ENCODE data around the gene AMFR. TPM values are rescaled to one million over a fixed set of nuclear protein-coding genes. Genes with fewer than 3 reads are reported as not detected.

The AMFR gene
- total RNA-seq, 1 donor from 2014 or later, result 65.4 TPM

DNA sequence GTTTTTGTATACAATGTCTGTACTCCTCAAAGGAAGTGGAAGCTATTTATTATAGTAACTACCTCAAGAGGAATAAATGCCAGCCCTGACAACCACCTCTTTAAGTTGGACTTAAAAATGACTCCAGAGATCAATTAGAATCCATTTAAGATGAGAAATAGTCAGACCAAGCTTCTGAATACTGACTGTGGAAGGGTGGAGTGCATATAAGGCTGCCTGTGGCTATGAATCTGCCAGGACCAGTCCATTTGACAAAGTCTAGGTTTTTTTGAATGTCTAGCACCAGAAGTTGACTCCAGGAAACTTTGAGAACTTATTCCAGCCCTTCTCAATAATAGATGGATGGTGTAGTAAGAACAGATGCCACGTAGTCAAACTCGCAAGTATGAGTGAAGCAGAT is 41.0 kb upstream of the AMFR start:
- TF ChIP-seq, protein P1, sequence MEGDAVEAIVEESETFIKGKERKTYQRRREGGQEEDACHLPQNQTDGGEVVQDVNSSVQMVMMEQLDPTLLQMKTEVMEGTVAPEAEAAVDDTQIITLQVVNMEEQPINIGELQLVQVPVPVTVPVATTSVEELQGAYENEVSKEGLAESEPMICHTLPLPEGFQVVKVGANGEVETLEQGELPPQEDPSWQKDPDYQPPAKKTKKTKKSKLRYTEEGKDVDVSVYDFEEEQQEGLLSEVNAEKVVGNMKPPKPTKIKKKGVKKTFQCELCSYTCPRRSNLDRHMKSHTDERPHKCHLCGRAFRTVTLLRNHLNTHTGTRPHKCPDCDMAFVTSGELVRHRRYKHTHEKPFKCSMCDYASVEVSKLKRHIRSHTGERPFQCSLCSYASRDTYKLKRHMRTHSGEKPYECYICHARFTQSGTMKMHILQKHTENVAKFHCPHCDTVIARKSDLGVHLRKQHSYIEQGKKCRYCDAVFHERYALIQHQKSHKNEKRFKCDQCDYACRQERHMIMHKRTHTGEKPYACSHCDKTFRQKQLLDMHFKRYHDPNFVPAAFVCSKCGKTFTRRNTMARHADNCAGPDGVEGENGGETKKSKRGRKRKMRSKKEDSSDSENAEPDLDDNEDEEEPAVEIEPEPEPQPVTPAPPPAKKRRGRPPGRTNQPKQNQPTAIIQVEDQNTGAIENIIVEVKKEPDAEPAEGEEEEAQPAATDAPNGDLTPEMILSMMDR (conservative IDR thresholded peaks at IDR 0.05), result no peak
- Mint-ChIP-seq H3K9me3 (no peaks in the 10 kb centered on the region), H3K4me3 (no peak overlapping the region), H3K4me1 (ENCODE audit: unreplicated experiment) (peaks cover 3% of the 10 kb centered on the region), H3K27ac (peak overlapping the region; percentile 24), H3K36me3 (peaks cover 45% of the 10 kb centered on the region), H3K27me3 (no peaks in the 10 kb centered on the region)
- DNase-seq (ENCODE audit: extremely low spot score, unreplicated experiment), result no peak

DNA sequence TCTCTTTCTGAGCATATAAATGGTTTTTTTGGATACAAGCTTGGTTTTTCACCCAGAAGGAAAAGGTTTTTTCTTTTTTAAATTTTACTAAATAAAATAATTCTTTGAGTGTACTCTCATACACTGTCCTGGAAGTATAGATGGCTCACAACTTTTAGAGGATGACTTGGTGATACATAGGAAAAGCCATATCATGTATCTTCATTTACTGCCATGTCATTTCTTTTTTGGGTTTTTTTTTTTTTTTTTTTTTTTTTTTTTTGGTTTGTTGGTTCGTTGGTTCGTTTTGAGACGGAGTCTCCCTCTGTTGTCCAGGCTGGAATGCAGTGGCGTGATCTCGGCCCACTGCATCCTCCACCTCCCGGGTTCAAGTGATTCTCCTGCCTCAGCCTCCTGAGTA is 37.8 kb upstream of the AMFR start:
- no peaks in the 10 kb centered on the region for H3K27me3 Mint-ChIP-seq
- no peak overlapping the region for H3K4me3 Mint-ChIP-seq
- DNase-seq (ENCODE audit: extremely low spot score, unreplicated experiment), result no peak
- H3K9me3 Mint-ChIP-seq, result no peaks in the 10 kb centered on the region
- peaks cover 37% of the 10 kb centered on the region for H3K36me3 Mint-ChIP-seq
- TF ChIP-seq, protein P1 (conservative IDR thresholded peaks at IDR 0.05), result no peak
- H3K27ac Mint-ChIP-seq, result no peak overlapping the region
- H3K4me1 Mint-ChIP-seq (ENCODE audit: unreplicated experiment), result no peaks in the 10 kb centered on the region

DNA sequence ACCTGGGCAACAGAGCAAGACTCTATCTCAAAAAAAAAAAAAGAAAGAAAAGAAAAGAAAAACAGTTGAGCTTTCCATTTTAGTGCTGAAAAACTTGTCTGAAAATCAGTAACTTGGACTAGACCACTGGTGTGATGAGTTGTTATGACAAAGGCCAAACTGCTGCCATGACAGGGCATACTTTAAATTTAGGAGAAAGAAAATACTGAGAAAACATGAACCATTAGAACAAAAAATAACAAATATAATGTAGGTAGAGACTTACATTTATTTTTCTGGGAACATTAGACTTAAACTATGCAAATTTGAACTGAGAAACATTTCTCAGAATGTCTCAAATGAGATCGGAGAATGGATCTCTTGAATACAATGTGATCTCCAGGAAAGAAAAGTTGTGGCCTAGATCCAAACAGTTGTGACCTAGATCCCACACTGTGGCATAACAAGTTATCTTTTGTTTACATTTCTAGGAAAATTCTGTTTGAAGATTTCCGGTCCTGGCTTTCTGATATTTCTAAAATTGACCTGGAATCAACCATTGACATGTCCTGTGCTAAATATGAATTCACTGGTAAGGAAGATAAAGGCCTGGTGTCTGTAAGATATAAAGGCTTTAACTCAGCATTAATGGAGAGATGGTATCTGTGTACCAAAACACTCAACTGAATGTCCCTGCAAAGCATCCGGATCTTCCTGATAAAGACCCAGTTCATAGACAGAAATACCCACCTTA is 36.9 kb upstream of the AMFR start:
- Mint-ChIP-seq H3K27me3 (no peaks in the 10 kb centered on the region), H3K9me3 (no peaks in the 10 kb centered on the region), H3K36me3 (peaks cover 39% of the 10 kb centered on the region), H3K4me1 (ENCODE audit: unreplicated experiment) (no peaks in the 10 kb centered on the region), H3K4me3 (no peak overlapping the region), H3K27ac (no peak overlapping the region)
- TF ChIP-seq, protein P1 (conservative IDR thresholded peaks at IDR 0.05), result no peak
- no peak for DNase-seq (ENCODE audit: extremely low spot score, unreplicated experiment)

DNA sequence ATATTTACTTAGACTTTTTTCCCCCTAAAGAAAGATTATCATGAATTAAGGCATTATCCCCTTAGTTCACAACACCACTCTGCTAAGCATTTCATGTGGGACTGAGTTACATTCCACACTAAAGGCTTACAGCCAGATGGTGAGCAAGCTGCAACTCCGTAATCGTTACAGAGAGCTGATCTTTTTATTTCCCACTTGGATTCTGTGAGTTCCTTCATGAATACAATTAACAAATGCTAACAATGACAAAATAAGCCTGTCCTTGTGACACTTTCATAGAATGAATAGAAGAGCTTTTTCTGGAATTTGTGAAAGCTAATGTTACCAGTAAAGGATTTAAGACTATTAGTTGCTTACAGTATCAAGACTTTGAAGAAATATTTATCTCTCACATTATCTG is 34.8 kb upstream of the AMFR start:
- TF ChIP-seq, protein P1 (conservative IDR thresholded peaks at IDR 0.05), result no peak
- Mint-ChIP-seq H3K27ac (no peak overlapping the region), H3K9me3 (no peaks in the 10 kb centered on the region), H3K4me3 (no peak overlapping the region), H3K27me3 (no peaks in the 10 kb centered on the region), H3K4me1 (ENCODE audit: unreplicated experiment) (no peaks in the 10 kb centered on the region), H3K36me3 (peaks cover 54% of the 10 kb centered on the region)
- DNase-seq (ENCODE audit: extremely low spot score, unreplicated experiment), result no peak

GRCh38 chr16:56457927-56458470 is 32.7 kb upstream of the AMFR start:
- H3K4me3 Mint-ChIP-seq, result peak overlapping the region; percentile 66
- H3K27ac Mint-ChIP-seq, result peak overlapping the region; percentile 92
- TF ChIP-seq, protein P1 (conservative IDR thresholded peaks at IDR 0.05), result no peak
- no peak for DNase-seq (ENCODE audit: extremely low spot score, unreplicated experiment)
- H3K4me1 Mint-ChIP-seq (ENCODE audit: unreplicated experiment), result no peaks in the 10 kb centered on the region
- no peaks in the 10 kb centered on the region for H3K9me3 Mint-ChIP-seq
- peaks cover 52% of the 10 kb centered on the region for H3K36me3 Mint-ChIP-seq
- no peaks in the 10 kb centered on the region for H3K27me3 Mint-ChIP-seq
